Lung (tissue), 12 donors: ENCODE data around the gene AUTS2. TPM values are rescaled to one million over a fixed set of nuclear protein-coding genes. Genes with fewer than 3 reads are reported as not detected.
A peak's percentile ranks its signal among the peaks of the same experiment; 100 is the strongest.

Experiments used
- ATAC-seq: fragments of 200-7000 bp; cut with Tn5 transposase; one replicate; pipeline ENCODE4 v1.9.1; 2020; ENCODE audit warnings: moderate number of reproducible peaks; ENCODE audit not compliant: insufficient read depth, low FRiP score
- DNase-seq, 3 donors: peaks; one replicate each; pipeline ENCODE4 v3.0.0-alpha.2; 2013 to 2017
- H3K27ac ChIP-seq, 2 donors: one replicate each; pipeline ENCODE4 v1.5.1; 2013; ENCODE audit warnings: mild to moderate bottlenecking in 2 of 2, moderate library complexity in 2 of 2, control low read depth in 1 of 2, inconsistent platforms in 1 of 2, low read depth in 1 of 2, low read length in 1 of 2
- H3K27me3 ChIP-seq, 3 donors: one replicate each; pipeline ENCODE4 v1.5.1; 2013; ENCODE audit warnings: low read length in 2 of 3; ENCODE audit not compliant: control insufficient read depth in 3 of 3, insufficient read depth in 3 of 3
- H3K36me3 ChIP-seq, 4 donors: one replicate each; pipeline ENCODE4 v1.5.1; 2013; ENCODE audit warnings: low read length in 4 of 4, mild to moderate bottlenecking in 1 of 4, moderate library complexity in 1 of 4; ENCODE audit not compliant: control insufficient read depth in 4 of 4, insufficient read depth in 4 of 4
- H3K4me1 ChIP-seq, 5 donors: one replicate each; pipeline ENCODE4 v1.5.1; 2013; ENCODE audit warnings: low read length in 5 of 5, mild to moderate bottlenecking in 2 of 5, moderate library complexity in 1 of 5; ENCODE audit not compliant: control insufficient read depth in 5 of 5, insufficient read depth in 5 of 5
- H3K4me3 ChIP-seq: one replicate; pipeline ENCODE4 v1.5.1; 2013; ENCODE audit warnings: mild to moderate bottlenecking, control low read depth, moderate library complexity
- H3K9ac ChIP-seq, 2 donors: one replicate each; pipeline ENCODE4 v1.5.1; 2013; ENCODE audit warnings: low read length in 2 of 2, control low read depth in 1 of 2; ENCODE audit not compliant: insufficient read depth in 1 of 2
- H3K9me3 ChIP-seq, 4 donors: one replicate each; pipeline ENCODE4 v1.5.1; 2013; ENCODE audit warnings: low read length in 3 of 4, mild to moderate bottlenecking in 1 of 4, moderate library complexity in 1 of 4; ENCODE audit not compliant: control insufficient read depth in 4 of 4, insufficient read depth in 3 of 4
- CTCF ChIP-seq: IDR thresholded peaks from 2 replicates; pipeline ENCODE4 v1.5.1; 2012; ENCODE audit warnings: mild to moderate bottlenecking; ENCODE audit errors: control extremely low read depth, extremely low read depth
- WGBS, 2 donors: extraction: QIAGEN DNeasy Blood & Tissue Kit; methylation state at CpG; one replicate each; pipeline ENCODE4 v1.1.7; 2013; 5-methylcytosine and 5-hydroxymethylcytosine counted together
- polyA plus RNA-seq, 2 donors: library from polyadenylated mRNA; stranded (reverse); fragments of 200-250 nt; gene quantifications; one replicate each; pipeline ENCODE4 v1.2.1, GENCODE V29; 2013
- total RNA-seq, 2 donors: library from RNA; depleted of rRNA in 1 of 2; stranded (reverse); fragments of >200 nt in 1 of 2; gene quantifications; one replicate each; pipeline ENCODE4 v1.2.1, GENCODE V29; 2014 to 2021
- donor health status: control.
- donor health status: control.
- donor health status: Bipolar disorder and iron deficiency.
- donor health status: healthy.
- donor health status: DM: yes; HTN: yes; CAD: no.

AUTS2 gene
- total and polyA plus RNA-seq, 4 donors = 11.8 to 115 (median 40.6) TPM

DNA sequence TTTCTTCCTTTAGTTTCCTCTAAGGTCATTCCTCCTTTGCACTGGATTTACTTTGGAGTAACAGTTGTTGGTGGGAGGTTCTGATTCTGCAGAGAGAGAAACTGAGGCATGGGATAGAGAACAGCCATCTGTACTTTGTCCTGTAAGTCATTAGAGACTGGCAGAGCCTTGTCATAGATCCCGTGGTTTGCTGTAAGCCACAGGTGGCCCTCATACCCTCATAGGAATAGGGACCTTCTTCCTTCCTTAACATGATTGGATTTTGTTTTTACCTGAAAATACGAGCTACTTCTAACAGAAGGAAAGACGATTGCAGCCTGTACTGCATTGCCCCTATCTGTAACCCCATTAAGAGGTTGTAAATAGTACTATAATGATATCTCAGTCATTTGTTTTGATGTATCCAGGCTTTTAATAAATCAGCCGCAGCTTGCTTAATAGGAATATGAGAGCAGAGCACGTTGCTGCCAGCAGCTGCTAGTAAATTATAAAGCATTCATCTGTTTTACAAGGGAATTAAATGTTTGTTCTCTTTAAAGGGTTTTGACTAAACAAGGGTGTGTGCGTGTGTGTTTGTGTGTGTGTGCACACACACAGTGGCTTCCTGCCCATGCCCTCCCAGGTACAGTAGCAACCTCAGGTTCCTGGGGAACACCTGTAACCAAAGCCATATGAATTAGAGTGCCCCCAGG lies 249.8 kb downstream of the AUTS2 start:
- H3K27ac ChIP-seq = no peak overlapping the region
- H3K27me3 ChIP-seq = no peaks in the 10 kb centered on the region
- ATAC-seq (no peak), DNase-seq (peak in 1 of 3 donors; percentile 41)
- H3K4me1 ChIP-seq = peaks cover 0 to 12% (median 0%) of the 10 kb centered on the region in 5 donors
- 61 to 73% methylated on average over 6 of the region's 6 CpGs for WGBS, 2 donors
- H3K36me3 ChIP-seq = no peaks in the 10 kb centered on the region
- H3K9ac ChIP-seq = no peak overlapping the region
- no peak overlapping the region for H3K4me3 ChIP-seq
- no peaks in the 10 kb centered on the region for H3K9me3 ChIP-seq
- no peak for TF ChIP-seq CTCF

DNA sequence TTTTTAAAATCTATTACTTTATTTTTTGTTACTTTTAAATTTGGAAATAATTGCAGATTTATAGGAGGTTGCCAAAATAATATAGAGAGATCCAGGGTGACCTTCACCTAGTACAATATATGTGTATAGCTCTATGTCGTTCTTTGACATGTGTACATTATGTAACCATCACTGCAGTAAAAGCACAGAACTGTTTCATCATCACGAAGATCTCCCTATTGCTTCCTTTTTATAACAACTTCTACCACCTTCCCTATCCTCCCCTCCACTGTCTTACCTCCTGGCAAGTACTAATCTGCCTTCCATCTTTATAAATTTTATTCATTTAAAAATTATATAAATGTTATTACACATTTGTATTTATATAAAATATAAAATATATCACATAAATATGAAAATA lies 251.0 kb downstream of the AUTS2 start:
- Histone ChIP-seq H3K27me3 (no peaks in the 10 kb centered on the region), H3K9me3 (no peaks in the 10 kb centered on the region), H3K4me3 (no peak overlapping the region), H3K36me3 (no peaks in the 10 kb centered on the region), H3K4me1 (peaks cover 0 to 12% (median 0%) of the 10 kb centered on the region in 5 donors), H3K27ac (no peak overlapping the region), H3K9ac (no peak overlapping the region)
- no peak for TF ChIP-seq CTCF
- no peak for DNase-seq
- WGBS, 2 donors = 43 to 62% methylated on average over 2 of the region's 2 CpGs
- ATAC-seq = no peak

DNA sequence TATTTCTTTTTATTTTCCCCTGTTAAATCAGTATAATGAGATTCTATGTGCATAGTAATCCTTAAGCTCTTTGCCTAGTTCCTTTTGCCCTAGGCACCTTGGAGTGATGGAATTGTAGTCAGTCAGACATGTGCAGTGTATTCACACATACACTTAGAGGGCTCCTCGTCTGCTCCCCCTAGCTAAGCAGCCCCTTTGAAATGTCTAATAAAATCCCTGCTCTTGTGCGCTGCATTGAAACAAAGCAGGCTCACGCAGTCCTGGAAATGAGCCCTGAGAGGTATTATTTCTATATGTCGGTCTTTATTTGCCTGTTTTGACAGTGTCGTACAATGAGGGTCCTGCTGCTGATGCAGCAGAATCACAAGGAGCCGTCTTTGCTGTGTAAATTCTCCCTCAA lies 258.7 kb downstream of the AUTS2 start:
- ATAC-seq (no peak), DNase-seq (no peak)
- Histone ChIP-seq H3K4me1 (peaks cover 0 to 19% (median 0%) of the 10 kb centered on the region in 5 donors), H3K27ac (no peak overlapping the region), H3K9me3 (peaks cover 0 to 1% (median 0%) of the 10 kb centered on the region in 4 donors), H3K36me3 (no peaks in the 10 kb centered on the region), H3K9ac (no peak overlapping the region), H3K4me3 (no peak overlapping the region), H3K27me3 (no peaks in the 10 kb centered on the region)
- TF ChIP-seq CTCF = no peak
- 91 to 96% methylated on average over 6 of the region's 6 CpGs for WGBS, 2 donors

- Histone ChIP-seq H3K4me1 (peaks cover 0 to 25% (median 0%) of the 10 kb centered on the region in 5 donors), H3K9me3 (peaks cover 0 to 1% (median 0%) of the 10 kb centered on the region in 4 donors), H3K27ac (no peak overlapping the region), H3K9ac (no peak overlapping the region), H3K27me3 (no peaks in the 10 kb centered on the region), H3K36me3 (no peaks in the 10 kb centered on the region), H3K4me3 (no peak overlapping the region)
- TF ChIP-seq CTCF = no peak
- DNase-seq (no peak), ATAC-seq (no peak)
- 93 to 98% methylated on average over 1 of the region's 1 CpG for WGBS, 2 donors
These were observed 260.2 kb downstream of the AUTS2 start for GRCh38 chr7:69858471-69858870.
